Spleen (tissue), 3 donors: Measurements from ENCODE around the gene CYP4Z1.

Source experiments
- POLR2A ChIP-seq, 3 donors: fragments of 450-650 bp; IDR thresholded peaks; one replicate each; pipeline ENCODE4 v1.5.1; 2017; ENCODE audit warnings: antibody characterized with exemption in 3 of 3, mild to moderate bottlenecking in 1 of 3
- POLR2AphosphoS5 ChIP-seq, 3 donors: sonication (generic); formaldehyde crosslinking; IDR thresholded peaks; one replicate each; pipeline ENCODE4 v1.5.1; 2017; ENCODE audit warnings: antibody characterized with exemption in 3 of 3

- TF ChIP-seq POLR2A (IDR thresholded peaks at IDR 0.05) = no peak
- no peak for TF ChIP-seq POLR2AphosphoS5 (IDR thresholded peaks at IDR 0.05)
These were observed 39.8 kb downstream of the CYP4Z1 start for GRCh38 chr1:47106792-47107191.
